Measurements from ENCODE around the gene CELSR2.

Gene CELSR2

DNA sequence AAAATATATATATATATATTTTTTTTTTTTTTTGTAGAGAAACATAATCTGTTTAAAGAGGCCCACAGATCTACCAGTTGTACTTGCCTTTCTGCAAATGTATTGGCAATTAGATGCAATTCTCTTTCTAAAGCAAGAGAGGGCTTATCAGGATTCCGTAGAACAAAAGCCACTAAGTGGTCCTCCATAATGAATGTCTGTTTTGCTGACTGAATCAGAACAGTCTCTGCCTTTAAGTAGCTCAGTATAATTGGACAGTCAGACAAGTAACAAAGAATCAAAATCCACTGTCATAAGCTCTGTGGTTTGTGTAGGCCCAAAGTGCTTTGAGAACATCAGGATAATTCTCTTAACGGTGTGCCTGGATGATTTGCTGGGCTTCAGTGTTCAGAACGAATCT is 18.3 kb upstream of the CELSR2 start:
- DNase-seq (ENCODE audit: low read depth, low spot score): no peak

DNA sequence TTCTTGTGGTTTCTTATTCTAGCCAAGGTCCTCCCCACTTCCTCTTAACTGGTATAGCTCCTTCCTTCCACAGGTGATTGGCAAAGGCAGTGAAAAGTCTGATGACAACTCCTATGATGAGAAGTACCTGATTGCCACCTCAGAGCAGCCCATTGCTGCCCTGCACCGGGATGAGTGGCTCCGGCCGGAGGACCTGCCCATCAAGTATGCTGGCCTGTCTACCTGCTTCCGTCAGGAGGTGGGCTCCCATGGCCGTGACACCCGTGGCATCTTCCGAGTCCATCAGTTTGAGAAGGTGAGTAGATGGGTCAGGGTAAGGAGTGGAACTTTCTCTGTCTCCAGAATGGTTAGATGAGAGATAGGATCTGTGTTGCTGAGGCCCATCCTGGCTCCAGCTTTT is 14.2 kb upstream of the CELSR2 start:
- DNase-seq (ENCODE audit: low read depth, low spot score): no peak

DNA sequence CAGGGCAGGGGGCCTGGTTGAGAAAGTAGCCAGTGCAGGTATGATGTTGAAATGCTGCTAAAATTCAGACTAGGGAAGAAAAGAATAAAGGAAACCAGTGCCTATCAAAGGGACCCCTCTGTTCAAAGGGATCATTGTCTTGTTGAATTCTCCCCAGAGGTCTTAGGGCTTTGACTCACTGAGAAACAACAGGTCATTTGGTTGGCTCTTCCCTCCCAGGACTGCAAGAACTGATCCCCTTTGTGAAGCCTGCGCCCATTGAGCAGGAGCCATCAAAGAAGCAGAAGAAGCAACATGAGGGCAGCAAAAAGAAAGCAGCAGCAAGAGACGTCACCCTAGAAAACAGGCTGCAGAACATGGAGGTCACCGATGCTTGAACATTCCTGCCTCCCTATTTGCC is 11.8 kb upstream of the CELSR2 start:
- no peak for DNase-seq (ENCODE audit: low read depth, low spot score)

DNA sequence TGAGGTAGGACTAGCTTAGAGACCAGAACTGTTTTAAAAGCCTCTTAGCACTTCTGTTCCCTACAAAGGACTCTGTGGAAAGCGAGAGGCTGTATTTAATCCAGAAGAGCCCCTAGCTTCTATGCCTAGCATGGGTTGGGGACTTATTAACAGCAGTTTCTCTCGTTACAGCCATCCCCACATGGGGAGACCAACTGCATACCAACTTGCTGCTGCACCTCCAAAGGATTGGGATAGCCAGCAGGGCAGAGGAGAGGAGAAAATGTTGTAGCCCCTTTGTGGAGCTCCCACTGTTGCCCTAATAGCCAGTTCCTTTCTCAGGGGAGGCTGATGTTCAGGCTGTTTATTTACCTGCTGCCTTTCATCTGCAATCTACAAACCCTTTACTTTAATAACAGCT is 11.0 kb upstream of the CELSR2 start:
- no peak for DNase-seq (ENCODE audit: low read depth, low spot score)

DNA sequence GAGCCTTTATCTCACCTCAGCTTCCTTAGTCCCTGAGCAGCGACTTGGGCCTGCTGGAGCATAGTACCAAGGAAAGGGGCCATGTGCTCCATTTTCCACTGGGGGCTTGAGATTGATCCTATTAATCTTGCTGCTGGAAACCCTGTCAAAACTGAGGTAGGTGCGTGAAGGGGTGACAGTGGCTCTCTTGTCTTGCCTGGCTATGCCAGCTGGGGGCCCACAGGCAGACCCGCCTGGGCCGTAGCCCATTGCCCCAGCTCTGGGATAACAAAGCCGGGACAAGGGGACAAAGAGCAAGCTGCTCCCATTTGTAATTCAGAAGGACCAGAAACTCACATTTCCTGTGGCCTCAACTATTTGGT is 10.3 kb upstream of the CELSR2 start:
- no peak for DNase-seq (ENCODE audit: low read depth, low spot score)

DNA sequence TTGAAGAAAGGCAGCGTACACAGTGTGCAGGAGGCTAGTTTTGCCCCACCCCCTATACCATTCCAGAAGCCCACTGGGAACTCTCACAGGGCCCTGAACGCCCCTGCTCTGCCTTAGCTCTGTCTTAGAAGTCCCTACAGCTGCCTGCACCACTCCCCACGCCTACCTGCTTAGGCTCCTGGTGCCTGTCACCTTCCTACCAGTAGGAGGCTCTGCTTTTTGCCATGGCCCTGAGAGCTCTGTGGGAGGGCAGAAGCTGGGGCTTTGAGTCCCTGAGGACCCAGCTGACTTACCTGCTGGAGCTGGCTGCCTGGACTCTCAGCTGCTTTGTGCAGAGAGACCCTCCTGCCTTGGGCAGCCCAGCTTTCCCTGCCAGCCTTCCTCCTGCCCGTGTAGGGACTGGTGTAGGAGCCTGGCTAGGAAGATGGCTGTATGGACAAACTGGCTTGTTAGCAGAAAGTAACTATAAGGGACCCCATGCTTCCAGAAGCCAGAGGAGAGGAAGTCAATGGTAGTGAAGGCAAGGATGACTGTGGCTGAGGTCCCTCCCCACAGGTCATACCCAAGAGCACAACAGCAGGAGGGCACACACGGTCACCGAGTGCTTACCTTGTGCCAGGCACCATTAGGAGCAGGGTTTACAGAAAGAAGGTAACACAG is 9.8 kb upstream of the CELSR2 start:
- no peak for DNase-seq (ENCODE audit: low read depth, low spot score)

DNA sequence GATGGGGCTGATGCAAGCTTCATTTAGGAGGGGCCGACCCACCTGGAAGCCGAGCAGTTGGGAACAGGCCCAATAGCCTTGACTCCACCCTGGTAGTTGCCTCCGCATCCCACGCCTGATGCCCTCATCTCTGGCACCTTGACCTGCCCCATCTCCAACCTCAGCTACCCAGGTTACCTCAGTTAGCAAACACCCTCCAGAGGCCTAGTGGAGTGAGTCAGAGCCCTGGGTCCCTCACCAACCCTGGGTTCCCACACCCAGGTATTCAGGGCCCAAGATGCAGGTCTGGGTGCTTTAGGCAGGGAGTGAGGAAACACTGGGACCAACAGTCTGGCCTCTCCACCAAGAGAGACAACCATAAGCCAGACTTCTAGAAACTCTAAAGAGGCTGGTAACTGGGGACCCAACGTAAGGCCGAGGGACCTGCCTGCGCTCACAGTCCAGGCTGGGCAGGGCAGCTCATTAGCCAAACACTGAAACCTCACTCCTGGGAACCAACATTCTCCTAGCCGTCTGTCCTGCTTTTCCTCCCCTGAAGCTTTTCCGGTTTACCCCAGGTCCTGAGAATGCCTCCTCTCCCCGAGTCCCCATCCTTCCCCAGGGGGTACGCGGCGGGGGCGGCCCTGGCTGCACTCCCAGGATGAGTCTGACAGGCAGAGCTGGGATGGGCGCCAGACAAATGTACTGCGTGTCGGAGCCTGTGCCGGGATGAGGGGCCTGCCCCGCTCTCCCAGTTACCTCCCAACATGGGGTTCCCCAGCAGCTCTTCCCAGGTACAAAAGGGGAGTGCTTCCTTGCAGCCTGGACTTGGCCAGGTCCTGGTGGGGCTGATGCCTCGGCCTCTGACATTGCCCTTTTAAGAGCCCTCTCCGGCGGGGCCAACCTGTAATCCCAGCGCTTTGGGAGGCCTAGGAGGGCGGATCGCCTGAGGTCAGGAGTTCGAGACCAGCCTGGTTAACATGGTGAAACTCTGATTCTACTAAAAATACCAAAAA is 8.9 kb upstream of the CELSR2 start:
- DNase-seq (ENCODE audit: low read depth, low spot score): no peak

DNA sequence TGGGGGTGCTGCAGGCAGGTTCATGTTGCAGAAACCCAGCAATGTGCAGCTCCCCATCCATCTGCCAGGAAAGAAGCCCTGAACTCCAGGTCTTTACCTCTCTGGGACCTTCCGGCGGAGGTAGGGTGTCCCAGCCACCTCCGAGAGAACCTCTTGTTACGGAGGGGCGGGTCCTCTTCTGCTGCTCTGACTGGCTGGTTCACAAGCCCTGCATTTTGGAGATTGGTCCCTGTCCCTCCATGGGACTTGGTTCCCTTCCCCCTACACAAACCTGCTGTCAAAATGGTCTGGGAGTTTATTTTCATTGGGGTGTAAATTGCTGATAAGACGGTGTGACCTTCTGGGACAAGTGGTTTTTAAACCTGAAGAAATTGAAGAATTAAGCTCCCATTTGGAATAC is 8.0 kb upstream of the CELSR2 start:
- DNase-seq (ENCODE audit: low read depth, low spot score): no peak

DNA sequence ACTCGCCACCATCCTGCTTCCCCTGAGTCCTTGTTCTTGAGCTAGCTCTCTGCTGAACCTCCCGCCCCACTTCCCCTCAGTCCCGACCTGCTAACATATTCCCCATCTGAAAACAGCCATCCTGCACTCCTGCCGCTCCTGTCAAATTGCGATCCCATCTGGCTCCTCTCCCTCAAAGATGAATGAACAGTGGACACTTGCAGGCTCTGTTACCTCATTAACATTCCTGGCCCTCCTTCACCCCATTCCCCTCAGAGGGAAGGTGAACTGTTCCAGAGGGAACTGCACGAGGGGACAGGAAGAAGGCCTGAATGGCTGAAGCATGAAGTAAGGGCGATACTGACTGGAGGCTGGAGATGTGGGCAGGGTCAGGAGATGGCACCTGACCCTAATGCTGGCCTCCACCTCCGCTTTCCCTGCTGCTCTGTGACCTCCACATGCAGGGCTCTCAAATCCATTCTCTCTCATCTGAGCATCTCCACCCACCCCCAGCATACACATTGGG is 7.4 kb upstream of the CELSR2 start:
- no peak for DNase-seq (ENCODE audit: low read depth, low spot score)

DNA sequence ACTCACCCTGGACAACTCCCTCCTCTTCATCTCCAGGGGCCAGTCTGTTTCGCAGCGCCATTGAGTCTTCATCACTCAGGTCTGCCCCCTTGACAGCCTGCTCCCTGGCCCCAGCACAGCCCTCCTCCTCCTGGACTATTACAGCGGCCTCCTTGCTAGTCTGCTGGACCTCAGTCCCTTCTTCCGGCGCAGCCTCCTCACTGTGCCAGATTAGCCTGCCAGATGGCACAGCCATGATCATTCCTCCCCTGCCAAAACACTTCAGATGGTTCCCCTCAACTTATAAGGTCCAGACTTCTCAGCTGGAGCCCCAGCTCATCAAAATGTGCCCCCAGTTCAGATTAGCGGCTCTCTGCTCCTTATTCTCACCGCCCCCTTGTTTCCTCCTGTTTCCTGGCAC is 7.0 kb upstream of the CELSR2 start:
- DNase-seq (ENCODE audit: low read depth, low spot score): no peak

DNA sequence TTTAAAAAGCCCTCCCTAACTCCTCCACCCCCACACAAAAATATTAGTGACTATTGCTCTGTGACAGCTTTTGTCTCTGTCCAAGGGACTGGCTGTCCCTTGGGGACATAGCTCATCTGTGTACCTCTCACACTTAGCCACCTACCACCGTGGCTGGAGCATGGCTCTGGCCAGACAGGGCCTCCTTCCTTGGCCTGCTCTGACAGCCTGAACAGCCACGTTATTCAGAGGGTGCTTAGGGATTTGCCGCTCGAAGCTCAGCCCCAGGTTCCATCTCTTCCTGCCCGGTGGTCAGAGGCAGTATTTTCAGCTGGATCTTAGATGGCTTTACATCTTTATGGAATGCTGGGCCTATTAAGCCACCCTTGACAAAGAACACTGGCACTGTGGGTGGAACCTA is 6.1 kb upstream of the CELSR2 start:
- no peak for DNase-seq (ENCODE audit: low read depth, low spot score)

DNA sequence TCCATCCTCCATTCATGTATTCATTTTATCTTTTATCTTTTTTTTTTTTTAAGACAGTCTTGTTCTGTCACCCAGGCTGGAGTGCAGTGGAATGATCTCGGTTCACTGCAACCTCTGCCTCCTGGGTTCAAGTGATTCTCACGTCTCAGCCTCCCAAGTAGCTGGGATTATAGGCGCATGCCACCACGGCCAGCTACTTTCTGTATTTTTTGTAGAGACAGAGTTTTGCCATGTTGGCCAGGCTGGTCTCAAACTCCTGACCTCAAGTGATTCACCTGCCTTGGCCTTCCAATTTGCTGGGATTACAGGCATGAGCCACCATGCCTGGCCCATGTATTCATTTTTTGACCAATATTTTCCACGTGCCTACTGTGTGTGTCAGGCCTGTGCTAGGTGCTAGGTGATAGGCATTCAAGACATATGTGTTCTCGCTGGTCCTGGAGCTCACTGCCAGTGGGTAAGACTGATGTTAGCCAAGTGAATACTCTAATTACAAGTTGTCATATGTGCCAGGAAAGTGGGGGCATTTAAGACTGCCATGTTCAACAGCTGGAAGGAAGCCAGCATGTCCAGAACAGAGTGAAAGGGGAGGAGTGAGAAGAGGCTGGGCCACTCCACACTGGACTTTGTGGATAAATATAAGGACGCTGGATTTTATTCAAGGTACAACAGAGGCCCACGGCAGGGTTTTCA is 5.3 kb upstream of the CELSR2 start:
- no peak for DNase-seq (ENCODE audit: low read depth, low spot score)

DNA sequence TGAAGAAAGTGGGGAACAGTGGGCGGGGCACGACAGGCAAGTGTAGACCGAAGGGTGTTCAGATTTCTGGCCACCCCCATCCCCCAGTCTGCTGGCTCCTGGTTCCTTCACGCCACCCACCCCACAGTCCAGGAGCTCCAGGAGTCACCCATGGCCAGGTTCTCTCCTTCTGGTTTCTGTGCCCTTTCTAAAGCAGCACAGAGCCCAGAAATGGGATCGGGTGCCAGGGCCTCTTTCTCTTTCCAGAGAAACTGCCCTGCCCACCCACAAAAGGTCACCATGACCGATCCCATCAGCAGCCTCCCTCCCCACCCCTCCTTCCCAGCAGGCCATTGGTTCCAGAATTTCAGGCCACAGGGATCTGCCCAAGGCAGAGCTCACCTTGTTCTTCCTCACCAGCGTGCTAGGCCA is 3.2 kb upstream of the CELSR2 start:
- DNase-seq (ENCODE audit: low read depth, low spot score): no peak

DNA sequence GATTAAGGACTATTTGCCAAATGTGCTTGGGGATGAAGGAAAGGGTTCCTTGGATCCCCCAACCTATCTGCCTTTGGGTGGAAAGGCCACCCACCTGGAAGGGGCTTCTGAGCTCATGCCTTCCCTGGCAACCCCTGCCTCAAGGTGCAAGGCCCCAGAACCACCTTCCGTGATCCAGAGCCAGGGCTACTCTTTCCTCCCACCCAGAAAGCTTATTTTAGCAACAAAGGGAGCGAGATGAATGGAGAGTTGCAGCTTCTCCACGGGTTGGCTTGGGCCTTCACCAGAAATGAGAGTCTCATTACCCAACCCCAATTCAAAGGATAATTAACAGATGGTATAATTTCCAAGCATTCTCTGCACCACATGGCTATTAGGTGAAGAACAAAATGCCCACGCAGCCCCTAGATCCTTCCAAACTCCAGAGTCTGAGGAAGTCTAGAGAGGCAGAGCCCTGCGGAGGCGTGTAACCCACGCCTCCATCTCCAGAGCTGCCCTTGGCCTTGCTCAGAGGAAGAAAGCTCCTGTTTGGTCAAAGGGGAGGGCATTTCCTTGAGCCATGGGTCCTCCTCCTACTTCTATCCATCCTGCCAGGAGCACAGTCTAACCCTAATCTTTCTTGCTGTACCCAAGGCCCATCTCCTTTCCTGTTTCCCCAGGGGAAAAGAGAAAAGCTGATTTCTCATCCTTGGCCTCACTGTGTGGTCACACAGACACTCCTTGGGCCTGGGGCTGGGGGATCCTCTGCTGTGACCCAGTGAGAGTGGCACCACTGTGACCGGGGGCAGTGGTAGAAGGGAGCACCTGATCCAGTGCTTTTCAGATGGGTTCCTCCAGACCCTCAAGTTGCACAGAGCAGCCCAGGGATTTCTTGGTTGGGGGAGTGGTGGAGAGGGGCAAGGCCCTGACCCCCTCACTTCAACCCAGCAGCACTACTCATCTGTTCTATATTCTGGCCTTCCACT is 1.7 kb upstream of the CELSR2 start:
- DNase-seq (ENCODE audit: low read depth, low spot score): no peak

DNA sequence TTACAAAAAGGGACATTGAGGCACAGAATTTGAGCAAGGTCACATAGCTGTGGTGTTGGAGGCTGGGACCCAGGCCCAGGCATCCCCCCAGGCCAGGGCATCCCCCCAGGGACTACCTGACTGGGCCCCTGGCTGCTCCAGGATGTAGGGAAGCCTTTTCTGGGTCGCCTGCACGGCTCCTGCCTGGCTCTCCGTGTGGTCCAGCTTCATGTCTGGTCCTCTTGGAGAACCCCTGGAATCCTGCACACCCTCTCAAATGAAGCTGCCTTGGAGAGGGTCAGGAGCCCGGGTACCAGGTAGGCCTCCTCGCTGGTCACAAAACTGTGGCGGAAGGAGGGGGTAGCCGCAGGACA is 919 bp upstream of the CELSR2 start:
- no peak for DNase-seq (ENCODE audit: low read depth, low spot score)

DNA sequence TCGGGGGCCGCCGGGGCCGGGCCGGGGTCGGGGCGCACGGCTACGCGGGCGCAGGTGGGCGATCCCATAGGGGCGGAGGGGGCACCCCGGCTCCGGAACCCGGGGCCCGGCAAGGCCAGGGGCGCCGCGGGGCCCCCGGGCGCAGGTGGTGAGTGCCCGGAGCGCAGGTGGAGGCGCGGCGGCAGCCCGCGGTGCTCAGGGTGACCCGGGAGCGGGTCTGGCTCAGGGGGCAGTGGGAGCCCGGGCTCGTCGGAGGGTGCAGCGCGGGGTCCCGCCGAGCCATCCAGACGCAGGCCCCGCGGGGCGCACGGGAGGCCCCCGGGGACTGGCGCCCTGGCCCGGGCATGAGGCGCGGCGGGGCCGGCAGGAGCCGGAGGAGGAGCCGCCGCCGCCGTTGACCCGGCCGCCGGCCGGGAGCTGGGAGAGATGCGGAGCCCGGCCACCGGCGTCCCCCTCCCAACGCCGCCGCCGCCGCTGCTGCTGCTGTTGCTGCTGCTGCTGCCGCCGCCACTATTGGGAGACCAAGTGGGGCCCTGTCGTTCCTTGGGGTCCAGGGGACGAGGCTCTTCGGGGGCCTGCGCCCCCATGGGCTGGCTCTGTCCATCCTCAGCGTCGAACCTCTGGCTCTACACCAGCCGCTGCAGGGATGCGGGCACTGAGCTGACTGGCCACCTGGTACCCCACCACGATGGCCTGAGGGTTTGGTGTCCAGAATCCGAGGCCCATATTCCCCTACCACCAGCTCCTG is 489 bp downstream of the CELSR2 start:
- DNase-seq (ENCODE audit: low read depth, low spot score): no peak

DNA sequence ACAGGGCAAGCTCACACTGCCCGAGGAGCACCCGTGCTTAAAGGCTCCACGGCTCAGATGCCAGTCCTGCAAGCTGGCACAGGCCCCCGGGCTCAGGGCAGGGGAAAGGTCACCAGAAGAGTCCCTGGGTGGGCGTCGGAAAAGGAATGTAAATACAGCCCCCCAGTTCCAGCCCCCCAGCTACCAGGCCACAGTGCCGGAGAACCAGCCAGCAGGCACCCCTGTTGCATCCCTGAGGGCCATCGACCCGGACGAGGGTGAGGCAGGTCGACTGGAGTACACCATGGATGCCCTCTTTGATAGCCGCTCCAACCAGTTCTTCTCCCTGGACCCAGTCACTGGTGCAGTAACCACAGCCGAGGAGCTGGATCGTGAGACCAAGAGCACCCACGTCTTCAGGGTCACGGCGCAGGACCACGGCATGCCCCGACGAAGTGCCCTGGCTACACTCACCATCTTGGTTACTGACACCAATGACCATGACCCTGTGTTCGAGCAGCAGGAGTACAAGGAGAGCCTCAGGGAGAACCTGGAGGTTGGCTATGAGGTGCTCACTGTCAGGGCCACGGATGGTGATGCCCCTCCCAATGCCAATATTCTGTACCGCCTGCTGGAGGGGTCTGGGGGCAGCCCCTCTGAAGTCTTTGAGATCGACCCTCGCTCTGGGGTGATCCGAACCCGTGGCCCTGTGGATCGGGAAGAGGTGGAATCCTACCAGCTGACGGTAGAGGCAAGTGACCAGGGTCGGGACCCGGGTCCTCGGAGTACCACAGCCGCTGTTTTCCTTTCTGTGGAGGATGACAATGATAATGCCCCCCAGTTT is 1.3 kb downstream of the CELSR2 start:
- no peak for DNase-seq (ENCODE audit: low read depth, low spot score)

DNA sequence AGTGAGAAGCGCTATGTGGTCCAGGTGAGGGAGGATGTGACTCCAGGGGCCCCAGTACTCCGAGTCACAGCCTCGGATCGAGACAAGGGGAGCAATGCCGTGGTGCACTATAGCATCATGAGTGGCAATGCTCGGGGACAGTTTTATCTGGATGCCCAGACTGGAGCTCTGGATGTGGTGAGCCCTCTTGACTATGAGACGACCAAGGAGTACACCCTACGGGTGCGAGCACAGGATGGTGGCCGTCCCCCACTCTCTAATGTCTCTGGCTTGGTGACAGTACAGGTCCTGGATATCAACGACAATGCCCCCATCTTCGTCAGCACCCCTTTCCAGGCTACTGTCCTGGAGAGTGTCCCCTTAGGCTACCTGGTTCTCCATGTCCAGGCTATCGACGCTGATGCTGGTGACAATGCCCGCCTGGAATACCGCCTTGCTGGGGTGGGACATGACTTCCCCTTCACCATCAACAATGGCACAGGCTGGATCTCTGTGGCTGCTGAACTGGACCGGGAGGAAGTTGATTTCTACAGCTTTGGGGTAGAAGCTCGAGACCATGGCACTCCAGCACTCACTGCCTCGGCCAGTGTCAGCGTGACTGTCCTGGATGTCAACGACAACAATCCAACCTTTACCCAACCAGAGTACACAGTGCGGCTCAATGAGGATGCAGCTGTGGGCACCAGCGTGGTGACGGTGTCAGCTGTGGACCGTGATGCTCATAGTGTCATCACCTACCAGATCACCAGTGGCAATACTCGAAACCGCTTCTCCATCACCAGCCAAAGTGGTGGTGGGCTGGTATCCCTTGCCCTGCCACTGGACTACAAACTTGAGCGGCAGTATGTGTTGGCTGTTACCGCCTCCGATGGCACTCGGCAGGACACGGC is 2.2 kb downstream of the CELSR2 start:
- DNase-seq (ENCODE audit: low read depth, low spot score): no peak

Measured in iPS DF 19.7 (cell line).